Neural cell (in vitro differentiated cells): ENCODE results near the gene FOXJ3. TPM values are rescaled to one million over a fixed set of nuclear protein-coding genes. Genes with fewer than 3 reads are reported as not detected.

Experiments used
- H2AFZ ChIP-seq: fragments of 200-600, 300-800 bp; sonication (generic), shearing (Covaris generic); 2 replicates; pipeline ENCODE4 v1.6.0; 2014; ENCODE audit warnings: low read depth, mild to moderate bottlenecking, antibody characterized with exemption, low read length, moderate library complexity
- H3F3A ChIP-seq: fragments of 200-600 bp; shearing (Covaris generic); 2 replicates; pipeline ENCODE4 v1.6.1; 2016; ENCODE audit warnings: mild to moderate bottlenecking, moderate library complexity, mixed read lengths, antibody characterized with exemption, low read length; ENCODE audit not compliant: insufficient read depth, poor library complexity, severe bottlenecking
- H3K27ac ChIP-seq: fragments of 200-600, 300-800 bp; sonication (generic), shearing (Covaris generic); 2 replicates; pipeline ENCODE4 v1.5.1; 2014; ENCODE audit warnings: mild to moderate bottlenecking, low read length, moderate library complexity
- H3K27me3 ChIP-seq: fragments of 300-800, 200-600 bp; sonication (generic), shearing (Covaris generic); 2 replicates; pipeline ENCODE4 v1.6.0; 2014; ENCODE audit warnings: mild to moderate bottlenecking, low read depth, low read length, moderate library complexity; ENCODE audit not compliant: insufficient read depth
- H3K36me3 ChIP-seq: fragments of 300-800, 200-600 bp; sonication (generic), shearing (Covaris generic); 2 replicates; pipeline ENCODE4 v1.5.1; 2014; ENCODE audit warnings: mild to moderate bottlenecking, antibody characterized with exemption, low read length, moderate library complexity; ENCODE audit not compliant: insufficient read depth
- H3K4me2 ChIP-seq: fragments of 300-800, 200-600 bp; sonication (generic), shearing (Covaris generic); 2 replicates; pipeline ENCODE4 v1.6.0; 2014; ENCODE audit warnings: mild to moderate bottlenecking, low read length
- H3K4me3 ChIP-seq: fragments of 300-800, 200-600 bp; sonication (generic), shearing (Covaris generic); 2 replicates; pipeline ENCODE4 v1.5.1; 2014; ENCODE audit warnings: mild to moderate bottlenecking, low read length, moderate library complexity
- H3K79me2 ChIP-seq: fragments of 200-600 bp; shearing (Covaris generic); replicated peaks from 2 replicates; pipeline ENCODE4 v1.6.0; 2014; ENCODE audit warnings: mild to moderate bottlenecking, low read length, moderate library complexity; ENCODE audit not compliant: insufficient read depth
- H3K9ac ChIP-seq: fragments of 300-800, 200-600 bp; sonication (generic), shearing (Covaris generic); 2 replicates; pipeline ENCODE4 v1.6.1; 2016; ENCODE audit warnings: mild to moderate bottlenecking, low read length, mixed read lengths
- H3K9me2 ChIP-seq: fragments of 200-600 bp; shearing (Covaris generic); 2 replicates; pipeline ENCODE4 v1.6.1; 2016; ENCODE audit warnings: mild to moderate bottlenecking, low read length, mixed read lengths; ENCODE audit not compliant: insufficient read depth
- H3K9me3 ChIP-seq: fragments of 200-600, 300-800 bp; sonication (generic), shearing (Covaris generic); 2 replicates; pipeline ENCODE4 v1.6.1; 2016; ENCODE audit warnings: mild to moderate bottlenecking, mixed run types, low read length, moderate library complexity, mixed read lengths
- H4K20me1 ChIP-seq: fragments of 200-600 bp; shearing (Covaris generic); 2 replicates; pipeline ENCODE4 v1.6.1; 2016; ENCODE audit warnings: mild to moderate bottlenecking, mixed run types; ENCODE audit not compliant: insufficient read depth
- EZH2 ChIP-seq: fragments of 200-600, 300-800 bp; shearing (Covaris generic), sonication (generic); IDR thresholded peaks from 2 replicates; pipeline ENCODE4 v1.6.1; 2014; ENCODE audit warnings: antibody characterized with exemption, low read length, borderline replicate concordance, mild to moderate bottlenecking; ENCODE audit not compliant: insufficient read depth, poor library complexity, severe bottlenecking
- POLR2AphosphoS5 ChIP-seq: IDR thresholded peaks from 2 replicates; pipeline ENCODE4 v1.6.1; 2012
- RAD21 ChIP-seq: fragments of 450-650 bp; conservative IDR thresholded peaks from 2 replicates; pipeline ENCODE4 v1.6.1; 2014; ENCODE audit warnings: antibody characterized with exemption, mild to moderate bottlenecking, moderate library complexity
- REST ChIP-seq: IDR thresholded peaks from 2 replicates; pipeline ENCODE4 v1.6.1; 2012; ENCODE audit warnings: borderline replicate concordance
- TAF1 ChIP-seq: IDR thresholded peaks from 2 replicates; pipeline ENCODE4 v1.6.1; 2012; ENCODE audit warnings: low read depth
- polyA plus RNA-seq: library from polyadenylated mRNA; depleted of rRNA; stranded (reverse); fragments of >200 nt; gene quantifications from 2 replicates; pipeline ENCODE4 v1.2.3, GENCODE V29; 2014

The FOXJ3 gene
- polyA plus RNA-seq, 1 donor from 2014 or later: 36.0 TPM

- Histone ChIP-seq H3K36me3 (no peaks in the 10 kb centered on the region), H3F3A (no peaks in the 10 kb centered on the region), H3K27ac (no peak overlapping the region), H3K27me3 (no peaks in the 10 kb centered on the region), H3K79me2 (no peaks in the 10 kb centered on the region), H3K4me3 (no peak overlapping the region), H4K20me1 (no peaks in the 10 kb centered on the region), H3K9me3 (no peaks in the 10 kb centered on the region), H2AFZ (no peak overlapping the region), H3K9ac (no peak overlapping the region), H3K9me2 (no peaks in the 10 kb centered on the region), H3K4me2 (no peak overlapping the region)
- no peak for TF ChIP-seq RAD21
- TF ChIP-seq REST: no peak
- TF ChIP-seq EZH2: no peak
- TF ChIP-seq POLR2AphosphoS5: no peak
These were observed 206.5 kb downstream of the FOXJ3 start for GRCh38 chr1:42128499-42128898.

- Histone ChIP-seq H3K4me3 (no peak overlapping the region), H2AFZ (no peak overlapping the region), H3K9ac (no peak overlapping the region), H3K79me2 (no peaks in the 10 kb centered on the region), H3K9me2 (no peaks in the 10 kb centered on the region), H3K9me3 (no peaks in the 10 kb centered on the region), H3F3A (no peaks in the 10 kb centered on the region), H3K27ac (no peak overlapping the region), H3K36me3 (no peaks in the 10 kb centered on the region), H3K27me3 (no peaks in the 10 kb centered on the region), H3K4me2 (no peak overlapping the region), H4K20me1 (no peaks in the 10 kb centered on the region)
- TF ChIP-seq TAF1 (no peak), REST (no peak)
These were observed 207.3 kb downstream of the FOXJ3 start for GRCh38 chr1:42127767-42128166.

Other genes starting within 250 kb of the FOXJ3 start
- gene GUCA2B, start 181.8 kb downstream of the FOXJ3 start, polyA plus RNA-seq: not detected in 2 replicates
- gene GUCA2A, start 170.5 kb downstream of the FOXJ3 start, polyA plus RNA-seq: not detected in 2 replicates
- gene RIMKLA, start 45.6 kb upstream of the FOXJ3 start, polyA plus RNA-seq: 35.4 and 37.5 TPM in 2 replicates
- gene ZMYND12, start 120.8 kb upstream of the FOXJ3 start, polyA plus RNA-seq: 0.21 and 0.52 TPM in 2 replicates
- 78.9 and 85.1 TPM in 2 replicates for gene PPCS, start 121.3 kb upstream of the FOXJ3 start, polyA plus RNA-seq
- 11.1 and 13.2 TPM in 2 replicates for gene CCDC30, start 128.1 kb upstream of the FOXJ3 start, polyA plus RNA-seq